ENCODE results near the gene TAB3.

DNA sequence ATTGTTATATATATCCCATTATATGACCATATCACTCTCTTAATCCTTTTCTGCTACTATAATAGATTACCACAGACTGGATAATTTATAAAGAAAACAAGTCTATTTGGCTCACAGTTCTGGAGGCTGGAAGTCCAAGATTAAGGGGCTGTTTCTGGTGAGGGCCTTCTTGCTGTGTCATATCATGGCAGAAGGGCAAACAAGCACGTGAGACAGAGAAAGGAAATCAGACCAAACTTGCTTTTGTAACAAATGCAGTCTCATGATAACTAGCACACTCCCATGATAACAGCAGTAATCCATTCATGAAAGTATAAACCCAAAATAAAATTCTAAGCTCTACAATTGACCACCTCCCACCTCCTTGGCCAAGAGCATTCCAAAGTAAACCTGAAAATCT, 16.3 kb upstream of the TAB3 start:
- TF ChIP-seq POLR2A (IDR thresholded peaks at IDR 0.05; ENCODE audit: low read depth, low read length), result no peak
- no peak for TF ChIP-seq SPI1 (IDR thresholded peaks at IDR 0.05; ENCODE audit: low read depth, low read length)
- no peak for TF ChIP-seq POLR2AphosphoS5 (IDR thresholded peaks at IDR 0.05; ENCODE audit: low read depth, low read length)
- no peak for TF ChIP-seq TAF1 (IDR thresholded peaks at IDR 0.05; ENCODE audit: low read depth, low read length)
